HepG2 (cell line): ENCODE measurements around the gene MED13L. TPM values are rescaled to one million over a fixed set of nuclear protein-coding genes. Genes with fewer than 3 reads are reported as not detected.

ENCODE experiments used
- ATAC-seq: fragments of 200-7000 bp; cut with Tn5 transposase; 3 replicates; pipeline ENCODE4 v1.9.1; 2020; ENCODE audit warnings: mild to moderate bottlenecking, moderate library complexity
- BruUV-seq: library from RNA; stranded (reverse); fragments of 400-500 nt; replicated peaks from 2 replicates; lab custom pipeline; 2021; lab: Mats Ljungman, UMichigan
- CTCF ChIA-PET: fragments of 300-600 bp; formaldehyde crosslinking; extraction: SDS; loops from one replicate; lab custom pipeline; 2021; ENCODE audit warnings: low total read pairs, inconsistent platforms, low intra/inter-chr PET ratio; lab: Yijun Ruan, JAX
- POLR2A ChIA-PET: fragments of 350-600 bp; sonication (Branson Sonifier 250); formaldehyde crosslinking; loops from one replicate; lab custom pipeline; 2020; ENCODE audit warnings: antibody characterized with exemption, inconsistent platforms; lab: Yijun Ruan, JAX
- DNase-seq: peaks from one replicate; pipeline ENCODE4 v3.0.0-alpha.2; 2015; ENCODE audit warnings: low spot score
- FAIRE-seq: peaks from 3 replicates; lab custom pipeline; 2011; peaks lifted over from hg19 to GRCh38; lab: Jason Lieb, UNC
- H2AFZ ChIP-seq: one replicate; pipeline ENCODE4 v1.6.1; 2011; ENCODE audit warnings: low read length, inconsistent platforms
- H3K27ac ChIP-seq: fragments of 300-600 bp; 3 replicates; pipeline ENCODE4 v1.8.0; 2011; ENCODE audit warnings: mixed run types, mild to moderate bottlenecking, mixed read lengths, low read length, inconsistent platforms; ENCODE audit not compliant: insufficient read depth; ENCODE audit errors: extremely low read length
- H3K27me3 ChIP-seq, 2 experiments: fragments of 200-600 bp in 1 of 2; 2 replicates in 1 of 2; 3 replicates in 1 of 2; pipeline versions ENCODE4 v1.6.0 to v1.8.0; 2011; ENCODE audit warnings: low read length in 2 of 2, mild to moderate bottlenecking in 2 of 2, moderate library complexity in 2 of 2, inconsistent platforms in 1 of 2; ENCODE audit not compliant: insufficient read depth in 2 of 2, control insufficient read depth in 1 of 2
- H3K36me3 ChIP-seq, 2 experiments: fragments of 200-600 bp in 1 of 2; replicated peaks in 1 of 2; 2 replicates in 1 of 2; 3 replicates in 1 of 2; pipeline versions ENCODE4 v1.5.1 to v1.8.0; 2011; ENCODE audit warnings: low read length in 2 of 2, inconsistent platforms in 1 of 2; ENCODE audit not compliant: insufficient read depth in 2 of 2, control insufficient read depth in 1 of 2
- H3K4me1 ChIP-seq: 2 replicates; pipeline ENCODE4 v1.5.1; 2012; ENCODE audit warnings: low read length, inconsistent platforms; ENCODE audit not compliant: insufficient read depth
- H3K4me2 ChIP-seq: 2 replicates; pipeline ENCODE4 v1.6.0; 2011; ENCODE audit warnings: low read depth, low read length, inconsistent platforms
- H3K4me3 ChIP-seq, 3 experiments: fragments of 200-600 bp in 1 of 3; sonication (generic), shearing (Covaris generic) in 1 of 3; replicated peaks in 1 of 3; 2 replicates each; pipeline ENCODE4 v1.5.1; 2011 to 2016; ENCODE audit warnings: low read length in 3 of 3, inconsistent platforms in 2 of 3, low read depth in 2 of 3, mild to moderate bottlenecking in 2 of 3, control low read depth in 1 of 3, mixed read lengths in 1 of 3; ENCODE audit not compliant: insufficient read depth in 1 of 3
- H3K79me2 ChIP-seq: one replicate; pipeline ENCODE4 v1.6.1; 2011; ENCODE audit warnings: low read length, inconsistent platforms; ENCODE audit not compliant: insufficient read depth
- H3K9ac ChIP-seq: 2 replicates; pipeline ENCODE4 v1.6.0; 2011; ENCODE audit warnings: mild to moderate bottlenecking, low read depth, low read length, inconsistent platforms; ENCODE audit not compliant: insufficient read depth
- H3K9me3 ChIP-seq: 2 replicates; pipeline ENCODE4 v1.5.1; 2012; ENCODE audit warnings: mild to moderate bottlenecking, low read length
- H4K20me1 ChIP-seq: 2 replicates; pipeline ENCODE4 v1.6.0; 2011; ENCODE audit warnings: inconsistent platforms, mild to moderate bottlenecking, low read length, moderate library complexity; ENCODE audit not compliant: insufficient read depth
- BCL3 ChIP-seq: sonication (generic); formaldehyde crosslinking; IDR thresholded peaks from 2 replicates; pipeline ENCODE4 v1.5.1; 2020; ENCODE audit warnings: mild to moderate bottlenecking, missing genetic modification reagents, moderate library complexity
- CBFB ChIP-seq: sonication (generic); formaldehyde crosslinking; IDR thresholded peaks from 2 replicates; pipeline ENCODE4 v1.4.0; 2020; ENCODE audit warnings: missing genetic modification reagents
- ELF3 ChIP-seq: IDR thresholded peaks from 2 replicates; pipeline ENCODE4 v1.6.1; 2016; ENCODE audit warnings: missing genetic modification reagents, missing compliant biosample characterization
- STAT5B ChIP-seq: sonication (generic); formaldehyde crosslinking; IDR thresholded peaks from 2 replicates; pipeline ENCODE4 v1.4.0; 2020; ENCODE audit warnings: missing genetic modification reagents
- YY1 ChIP-seq: IDR thresholded peaks from 2 replicates; pipeline ENCODE4 v1.6.1; 2011; ENCODE audit warnings: low read length, low read depth, moderate library complexity, mild to moderate bottlenecking; ENCODE audit not compliant: insufficient read depth, insufficient replicate concordance
- ZBTB33 ChIP-seq: sonication (generic); formaldehyde crosslinking; IDR thresholded peaks from 2 replicates; pipeline ENCODE4 v1.4.0; 2020; ENCODE audit warnings: missing genetic modification reagents
- ZNF7 ChIP-seq: IDR thresholded peaks from 2 replicates; pipeline ENCODE4 v1.6.1; 2016; ENCODE audit warnings: missing biosample characterization, missing genetic modification reagents
- ZNF713 ChIP-seq: sonication (generic); formaldehyde crosslinking; IDR thresholded peaks from 2 replicates; pipeline ENCODE4 v1.4.0; 2020; ENCODE audit warnings: mild to moderate bottlenecking, missing genetic modification reagents
- ZNF891 ChIP-seq: sonication (generic); formaldehyde crosslinking; IDR thresholded peaks from 2 replicates; pipeline ENCODE4 v1.5.0; 2020; ENCODE audit warnings: mild to moderate bottlenecking, missing genetic modification reagents
- WGBS: methylation state at CpG from one replicate; pipeline ENCODE4 v1.1.6; 2017; ENCODE audit warnings: low lambda C conversion rate; 5-methylcytosine and 5-hydroxymethylcytosine counted together
- in situ Hi-C: cut with HindIII; loops from 2 replicates; pipeline ENCODE4 v1.10.0; 2017; ENCODE audit warnings: low pct_unique_long_range_greater_than_20kb; ENCODE audit not compliant: extremely low pct_ligation_motif_present
- intact Hi-C: fragments of 100-400 bp; cut with micrococcal nuclease; formaldehyde crosslinking; loops from one replicate; pipeline ENCODE4 v1.10.0; 2022; ENCODE audit not compliant: unreplicated experiment
- polyA plus RNA-seq, 8 experiments: library from polyadenylated mRNA; depleted of rRNA in 3 of 8; stranded (reverse) in 7 of 8; unstranded in 1 of 8; fragments of >200 nt; fragmentation: Illumina TruSeq in 4 of 8; extraction: Trizol in 4 of 8; gene quantifications; 2 replicates each; pipeline versions ENCODE4 v1.2.1 to v1.2.3, GENCODE V29; 2011 to 2016; ENCODE audit warnings: low read depth in 4 of 8, missing spikeins in 1 of 8, mixed read lengths in 1 of 8; ENCODE audit not compliant: insufficient read depth in 1 of 8
- total RNA-seq, 5 experiments: library from RNA; depleted of rRNA; stranded (reverse); fragments of >200 nt; fragmentation: Illumina TruSeq; extraction: Trizol; gene quantifications; 2 replicates each; pipeline ENCODE4 v1.2.3, GENCODE V29; 2016; ENCODE audit warnings: low read depth in 1 of 5
- TF ChIP-seq, protein P1 (sequence below): sonication (generic); formaldehyde crosslinking; IDR thresholded peaks from 2 replicates; pipeline ENCODE4 v1.4.0; 2020; ENCODE audit warnings: missing genetic modification reagents
- TF ChIP-seq, protein P2 (sequence below): sonication (generic); formaldehyde crosslinking; IDR thresholded peaks from 2 replicates; pipeline ENCODE4 v1.4.0; 2020; ENCODE audit warnings: mild to moderate bottlenecking, missing genetic modification reagents
- TF ChIP-seq, protein P3 (sequence below), 2 experiments: sonication (generic) in 1 of 2; formaldehyde crosslinking in 1 of 2; IDR thresholded peaks; 2 replicates each; pipeline versions ENCODE4 v1.6.1 to v1.9.0; 2014 to 2022; ENCODE audit warnings: antibody characterized with exemption in 1 of 2, borderline replicate concordance in 1 of 2, inconsistent platforms in 1 of 2, low read depth in 1 of 2, missing genetic modification reagents in 1 of 2

MED13L gene
- total and polyA plus RNA-seq, 2 of the 13 experiments (the other 11 are each of a cell fraction or from before 2014, with no cell fraction given) = 24.8 to 38.9 TPM

- H3K27me3 ChIP-seq = no peaks in the 10 kb centered on the region
- POLR2A ChIA-PET = no interaction called here
- in situ Hi-C loops = no loop called here
- 0 out of 2 replicates have a peak, but pooled peaks cover 7% of the 10 kb centered on the region for H3K4me1 ChIP-seq
- H3K9ac ChIP-seq = no peak overlapping the region
- CTCF ChIA-PET = no interaction called here
- no peak overlapping the region for H2AFZ ChIP-seq
- H3K27ac ChIP-seq = no peak overlapping the region
- intact Hi-C loops = no loop called here
- 96% methylated on average over 9 of the region's 9 CpGs for WGBS
- no peak overlapping the region for H3K4me2 ChIP-seq
- BruUV-seq = no TSS peak
- no peak overlapping the region for H3K4me3 ChIP-seq
- no peak for DNase-seq
- H3K36me3 ChIP-seq = peaks cover 3 to 41% of the 10 kb centered on the region in 2 experiments
- no peaks in the 10 kb centered on the region for H4K20me1 ChIP-seq
- no peak for ATAC-seq
- no peak for FAIRE-seq
- H3K9me3 ChIP-seq = no peaks in the 10 kb centered on the region
- no peaks in the 10 kb centered on the region for H3K79me2 ChIP-seq
- no peak for TF ChIP-seq ZNF713 (CRISPR knock-in tag)
- TF ChIP-seq ZNF891 (CRISPR knock-in tag) = no peak
- TF ChIP-seq BCL3 (CRISPR knock-in tag) = no peak
- TF ChIP-seq STAT5B (CRISPR knock-in tag) = no peak
- TF ChIP-seq, protein P1, sequence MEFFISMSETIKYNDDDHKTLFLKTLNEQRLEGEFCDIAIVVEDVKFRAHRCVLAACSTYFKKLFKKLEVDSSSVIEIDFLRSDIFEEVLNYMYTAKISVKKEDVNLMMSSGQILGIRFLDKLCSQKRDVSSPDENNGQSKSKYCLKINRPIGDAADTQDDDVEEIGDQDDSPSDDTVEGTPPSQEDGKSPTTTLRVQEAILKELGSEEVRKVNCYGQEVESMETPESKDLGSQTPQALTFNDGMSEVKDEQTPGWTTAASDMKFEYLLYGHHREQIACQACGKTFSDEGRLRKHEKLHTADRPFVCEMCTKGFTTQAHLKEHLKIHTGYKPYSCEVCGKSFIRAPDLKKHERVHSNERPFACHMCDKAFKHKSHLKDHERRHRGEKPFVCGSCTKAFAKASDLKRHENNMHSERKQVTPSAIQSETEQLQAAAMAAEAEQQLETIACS (CRISPR knock-in tag) = no peak
- TF ChIP-seq ZNF7 = no peak
- TF ChIP-seq CBFB (CRISPR knock-in tag) = no peak
- TF ChIP-seq ZBTB33 (CRISPR knock-in tag) = no peak
- TF ChIP-seq, protein P2, sequence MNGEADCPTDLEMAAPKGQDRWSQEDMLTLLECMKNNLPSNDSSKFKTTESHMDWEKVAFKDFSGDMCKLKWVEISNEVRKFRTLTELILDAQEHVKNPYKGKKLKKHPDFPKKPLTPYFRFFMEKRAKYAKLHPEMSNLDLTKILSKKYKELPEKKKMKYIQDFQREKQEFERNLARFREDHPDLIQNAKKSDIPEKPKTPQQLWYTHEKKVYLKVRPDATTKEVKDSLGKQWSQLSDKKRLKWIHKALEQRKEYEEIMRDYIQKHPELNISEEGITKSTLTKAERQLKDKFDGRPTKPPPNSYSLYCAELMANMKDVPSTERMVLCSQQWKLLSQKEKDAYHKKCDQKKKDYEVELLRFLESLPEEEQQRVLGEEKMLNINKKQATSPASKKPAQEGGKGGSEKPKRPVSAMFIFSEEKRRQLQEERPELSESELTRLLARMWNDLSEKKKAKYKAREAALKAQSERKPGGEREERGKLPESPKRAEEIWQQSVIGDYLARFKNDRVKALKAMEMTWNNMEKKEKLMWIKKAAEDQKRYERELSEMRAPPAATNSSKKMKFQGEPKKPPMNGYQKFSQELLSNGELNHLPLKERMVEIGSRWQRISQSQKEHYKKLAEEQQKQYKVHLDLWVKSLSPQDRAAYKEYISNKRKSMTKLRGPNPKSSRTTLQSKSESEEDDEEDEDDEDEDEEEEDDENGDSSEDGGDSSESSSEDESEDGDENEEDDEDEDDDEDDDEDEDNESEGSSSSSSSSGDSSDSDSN (CRISPR knock-in tag) = no peak
- TF ChIP-seq, protein P3, sequence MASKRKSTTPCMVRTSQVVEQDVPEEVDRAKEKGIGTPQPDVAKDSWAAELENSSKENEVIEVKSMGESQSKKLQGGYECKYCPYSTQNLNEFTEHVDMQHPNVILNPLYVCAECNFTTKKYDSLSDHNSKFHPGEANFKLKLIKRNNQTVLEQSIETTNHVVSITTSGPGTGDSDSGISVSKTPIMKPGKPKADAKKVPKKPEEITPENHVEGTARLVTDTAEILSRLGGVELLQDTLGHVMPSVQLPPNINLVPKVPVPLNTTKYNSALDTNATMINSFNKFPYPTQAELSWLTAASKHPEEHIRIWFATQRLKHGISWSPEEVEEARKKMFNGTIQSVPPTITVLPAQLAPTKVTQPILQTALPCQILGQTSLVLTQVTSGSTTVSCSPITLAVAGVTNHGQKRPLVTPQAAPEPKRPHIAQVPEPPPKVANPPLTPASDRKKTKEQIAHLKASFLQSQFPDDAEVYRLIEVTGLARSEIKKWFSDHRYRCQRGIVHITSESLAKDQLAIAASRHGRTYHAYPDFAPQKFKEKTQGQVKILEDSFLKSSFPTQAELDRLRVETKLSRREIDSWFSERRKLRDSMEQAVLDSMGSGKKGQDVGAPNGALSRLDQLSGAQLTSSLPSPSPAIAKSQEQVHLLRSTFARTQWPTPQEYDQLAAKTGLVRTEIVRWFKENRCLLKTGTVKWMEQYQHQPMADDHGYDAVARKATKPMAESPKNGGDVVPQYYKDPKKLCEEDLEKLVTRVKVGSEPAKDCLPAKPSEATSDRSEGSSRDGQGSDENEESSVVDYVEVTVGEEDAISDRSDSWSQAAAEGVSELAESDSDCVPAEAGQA (IDR thresholded peaks at IDR 0.05; ENCODE audit: low read depth) = no peak
- TF ChIP-seq, protein P3 (CRISPR knock-in tag; IDR thresholded peaks at IDR 0.05; ENCODE audit: borderline replicate concordance) = no peak
- no peak for TF ChIP-seq ELF3 (CRISPR knock-in tag)
- no peak for TF ChIP-seq YY1
Observed at GRCh38 chr12:115975411-115975810, 302.1 kb downstream of the MED13L start.
